ENCODE measurements around the gene KIF5A.

- TF ChIP-seq SMC3 (IDR thresholded peaks at IDR 0.05; ENCODE audit: low read depth, low read length) (no peak), REST (IDR thresholded peaks at IDR 0.05; ENCODE audit: low read depth, low read length) (no peak), YY1 (IDR thresholded peaks at IDR 0.05; ENCODE audit: low read depth) (no peak), POLR2AphosphoS5 (IDR thresholded peaks at IDR 0.05; ENCODE audit: low read depth, low read length) (no peak), CTCF (IDR thresholded peaks at IDR 0.05) (no peak), EP300 (IDR thresholded peaks at IDR 0.05; ENCODE audit: borderline replicate concordance in 1 of 2, low read depth in 1 of 2, low read length in 1 of 2) (no peak), NRF1 (IDR thresholded peaks at IDR 0.05; ENCODE audit: low read depth, low read length) (no peak), NFIC (IDR thresholded peaks at IDR 0.05; ENCODE audit: borderline replicate concordance) (no peak), PBX3 (IDR thresholded peaks at IDR 0.05) (no peak)
Observed at GRCh38 chr12:57560516-57560915, 10.7 kb downstream of the KIF5A start.
